ENCODE results near the gene SHMT2. TPM values are rescaled to one million over a fixed set of nuclear protein-coding genes. Genes with fewer than 3 reads are reported as not detected.

SHMT2 gene
- total and polyA plus RNA-seq, 2 of the 13 experiments (the other 11 are each of a cell fraction or from before 2014, with no cell fraction given) = 181 to 393 TPM

GRCh38 chr12:57243521-57244311 lies 14.2 kb downstream of the SHMT2 start (continued):
- TF ChIP-seq ZNF513 (CRISPR knock-in tag; conservative IDR thresholded peaks at IDR 0.05) (no peak), NONO (IDR thresholded peaks at IDR 0.05) (no peak), NONO (CRISPR knock-in tag; conservative IDR thresholded peaks at IDR 0.05) (no peak), TBL1XR1 (IDR thresholded peaks at IDR 0.05; ENCODE audit: borderline replicate concordance, low read length, partially characterized antibody) (no peak), ZFP1 (CRISPR knock-in tag; IDR thresholded peaks at IDR 0.05) (no peak), HOXA7 (CRISPR knock-in tag; IDR thresholded peaks at IDR 0.05) (no peak), SAFB2 (CRISPR knock-in tag; IDR thresholded peaks at IDR 0.05; ENCODE audit: borderline replicate concordance, low read depth) (no peak), NKX3-1 (CRISPR knock-in tag; IDR thresholded peaks at IDR 0.05) (no peak), NFYB (CRISPR knock-in tag; IDR thresholded peaks at IDR 0.05) (no peak), PHF5A (CRISPR knock-in tag; IDR thresholded peaks at IDR 0.05; ENCODE audit: low read depth, unreplicated experiment) (no peak), ARNT (IDR thresholded peaks at IDR 0.05) (no peak), SMC3 (IDR thresholded peaks at IDR 0.05; ENCODE audit: low read length) (peak; percentile 26; the same call in 1 of the 2 replicates), EZH2 (conservative IDR thresholded peaks at IDR 0.05; ENCODE audit: low read depth, low read length) (no peak; the same call in 1 of the 2 replicates)

GRCh38 chr12:57244312-57244696 lies 14.8 kb downstream of the SHMT2 start:
- Histone ChIP-seq H4K20me1 (ENCODE audit: insufficient read depth, low read length) (no peaks in the 10 kb centered on the region), H3K9me3 (ENCODE audit: low read length) (no peaks in the 10 kb centered on the region), H3K79me2 (ENCODE audit: insufficient read depth, low read length) (no peaks in the 10 kb centered on the region), H3K4me1 (ENCODE audit: insufficient read depth, low read length) (peaks cover 53% of the 10 kb centered on the region), H3K4me3 (replicated peaks in 1 of 3; ENCODE audit: insufficient read depth in 1 of 3, low read depth in 2 of 3, low read length in 3 of 3) (no peak overlapping the region), H3K36me3 (replicated peaks in 1 of 2; ENCODE audit: control insufficient read depth in 1 of 2, insufficient read depth in 2 of 2, low read length in 2 of 2) (no peaks in the 10 kb centered on the region), H2AFZ (ENCODE audit: low read length) (no peak overlapping the region), H3K27me3 (ENCODE audit: control insufficient read depth in 1 of 2, insufficient read depth in 2 of 2, low read length in 2 of 2) (peaks cover 19 to 54% of the 10 kb centered on the region in 2 experiments), H3K4me2 (ENCODE audit: low read depth, low read length) (no peak overlapping the region), H3K9ac (ENCODE audit: insufficient read depth, low read depth, low read length) (no peak overlapping the region), H3K27ac (ENCODE audit: extremely low read length, insufficient read depth, low read length) (no peak overlapping the region)
- ATAC-seq (no peak), DNase-seq (ENCODE audit: low spot score) (no peak), FAIRE-seq (no peak)
- ChIA-PET POLR2A (interaction anchor here (8.9 kb wide), 1 partner anchor 14 kb away, joined by 116 read pairs; the partner anchor contains the start of gene SHMT2), CTCF (ENCODE audit: low intra/inter-chr PET ratio, low total read pairs) (interaction anchor here (1.5 to 11.7 kb wide), 2 partner anchors 19 to 31 kb away, joined by 6 to 308 read pairs; partner anchors contain the start of gene NXPH4)
- intact Hi-C loops (cut with micrococcal nuclease; ENCODE audit: unreplicated experiment) (no loop called here), in situ Hi-C loops (cut with HindIII; ENCODE audit: extremely low pct_ligation_motif_present, low pct_unique_long_range_greater_than_20kb) (no loop called here)
- WGBS (ENCODE audit: low lambda C conversion rate) = 36% methylated on average over 6 of the region's 6 CpGs
- no TSS peak for BruUV-seq (replicated peaks)
- TF ChIP-seq MXD3 (CRISPR knock-in tag; IDR thresholded peaks at IDR 0.05) = no peak
- no peak for TF ChIP-seq ZNF577 (CRISPR knock-in tag; IDR thresholded peaks at IDR 0.05; ENCODE audit: borderline replicate concordance, low read depth)
- no peak for TF ChIP-seq ARID5B (CRISPR knock-in tag; IDR thresholded peaks at IDR 0.05)
- TF ChIP-seq ZNF788 (CRISPR knock-in tag; IDR thresholded peaks at IDR 0.05; ENCODE audit: borderline replicate concordance) = no peak

Data from HepG2 (cell line).